Measurements from ENCODE around the gene TMEM14C.

DNA sequence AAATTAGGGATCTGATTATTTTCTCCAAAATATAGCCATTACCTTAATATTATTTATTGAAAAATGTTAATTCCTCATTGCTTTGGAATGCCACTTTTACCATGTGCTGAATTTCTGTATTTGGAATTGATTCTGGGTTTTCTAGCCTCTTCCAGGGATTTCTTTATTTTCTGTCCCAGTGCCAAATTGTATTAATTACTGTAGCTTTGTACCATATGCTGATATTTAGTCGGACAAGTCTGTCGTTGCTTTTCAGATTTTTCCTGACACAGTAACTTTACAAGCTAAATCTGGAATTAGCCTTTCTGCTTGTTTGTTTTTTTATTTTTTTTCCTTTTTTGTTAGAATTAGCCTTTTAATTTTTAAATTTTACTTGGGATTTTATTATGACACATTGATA, 13.9 kb downstream of the TMEM14C start:
- TF ChIP-seq CTCF (IDR thresholded peaks at IDR 0.05; ENCODE audit: low read length) (no peak), EZH2 (optimal IDR thresholded peaks at IDR 0.05; ENCODE audit: low read depth, low read length) (no peak), EZH2phosphoT487 (IDR thresholded peaks at IDR 0.05; ENCODE audit: low read length) (no peak)
